Inferior parietal cortex (tissue), 1 donor: Measurements from ENCODE around the gene TEX2.
"Not testable (repeated sequence)": the region's sequence is repeated elsewhere in the genome, so short reads cannot be mapped to it uniquely, and the experiment has no call there.

ENCODE experiments used
- DNase-seq: peaks from one replicate; pipeline ENCODE4 v3.0.0-alpha.2; 2016; ENCODE audit errors: extremely low spot score

The TEX2 gene

GRCh38 chr17:64145751-64146417 lies 117.2 kb downstream of the TEX2 start:
- DNase-seq, result peak; percentile 100

- no peak for DNase-seq
Measured at GRCh38 chr17:64145375-64145750, 117.7 kb downstream of the TEX2 start.

- no peak for DNase-seq
Measured at GRCh38 chr17:64139542-64139941, 123.5 kb downstream of the TEX2 start.

- no peak for DNase-seq
Measured at GRCh38 chr17:64138441-64138840, 124.6 kb downstream of the TEX2 start.

- no peak for DNase-seq
Measured at GRCh38 chr17:64135000-64135399, 128.1 kb downstream of the TEX2 start.

GRCh38 chr17:64134216-64134970 lies 128.7 kb downstream of the TEX2 start:
- no peak for DNase-seq

GRCh38 chr17:64133546-64134215 lies 129.4 kb downstream of the TEX2 start:
- peak; percentile 87 for DNase-seq

GRCh38 chr17:64131606-64132270 lies 131.3 kb downstream of the TEX2 start:
- DNase-seq, result no peak

- no peak for DNase-seq
Measured at GRCh38 chr17:64130559-64131001, 132.5 kb downstream of the TEX2 start.

GRCh38 chr17:64129765-64130558 lies 133.1 kb downstream of the TEX2 start, which contains the start of gene ERN1:
Gene ERN1 (minus strand): TSS chr17:64130144. CDS start chr17:64130029, 115 bp downstream.
- DNase-seq, result peak; percentile 81

GRCh38 chr17:64129515-64129764 lies 133.6 kb downstream of the TEX2 start:
- DNase-seq, result no peak

- DNase-seq, result no peak
Measured at GRCh38 chr17:64128787-64129514, 134.1 kb downstream of the TEX2 start.

- DNase-seq, result no peak
Measured at GRCh38 chr17:64126918-64127317, 136.1 kb downstream of the TEX2 start.

- DNase-seq, result no peak
Measured at GRCh38 chr17:64125937-64126336, 137.1 kb downstream of the TEX2 start.

- no peak for DNase-seq
Measured at GRCh38 chr17:64124609-64125008, 138.5 kb downstream of the TEX2 start.

- no peak for DNase-seq
Measured at GRCh38 chr17:64123114-64123513, 139.9 kb downstream of the TEX2 start.

- DNase-seq, result not testable (repeated sequence)
Measured at GRCh38 chr17:64120972-64121786, 141.9 kb downstream of the TEX2 start.

GRCh38 chr17:64120159-64120810 lies 142.8 kb downstream of the TEX2 start:
- DNase-seq, result no peak
